Activated CD4-positive, CD25-positive, alpha-beta regulatory T cell treated with anti-CD3 and anti-CD28 coated beads, Interleukin-2, amount 50 U/mL, for 16 hours (primary cell): ENCODE results near the gene HOXA11.

Experiments
- DNase-seq: peaks from one replicate; pipeline ENCODE4 v3.0.0-alpha.2; 2020; ENCODE audit warnings: low read depth, low spot score

Gene HOXA11

DNA sequence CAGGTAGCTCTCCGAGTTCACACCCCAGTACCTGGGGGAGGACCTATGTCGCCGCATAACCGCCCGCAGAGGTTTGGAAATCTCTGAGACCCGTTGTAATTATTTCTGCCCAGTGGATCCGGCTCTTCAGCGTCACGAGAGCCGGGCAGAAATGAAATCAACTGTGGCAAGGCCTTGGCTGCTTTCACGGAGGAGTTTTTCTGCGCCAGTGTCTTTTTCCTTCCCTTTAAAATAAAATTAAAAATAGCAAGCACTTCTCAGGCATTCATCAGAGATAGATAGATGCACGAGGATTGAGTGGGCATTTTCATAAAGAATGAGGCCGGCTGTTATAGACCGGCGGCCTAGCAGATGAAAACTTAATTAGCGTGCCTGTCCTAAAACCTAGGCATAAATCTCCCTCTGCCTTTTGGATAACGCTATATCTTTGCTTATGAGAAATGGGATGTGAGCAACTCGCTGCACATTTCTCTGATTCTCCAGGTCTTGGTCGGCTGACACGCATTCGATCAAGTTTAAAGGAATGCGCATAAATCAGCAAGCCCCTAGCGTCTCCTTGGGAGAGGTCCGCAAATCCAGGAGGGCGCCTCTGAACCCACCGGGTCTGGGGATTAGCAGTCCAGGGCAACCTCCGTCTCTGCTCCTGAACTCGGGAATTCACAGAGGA is 8.4 kb upstream of the HOXA11 start:
- DNase-seq: no peak

DNA sequence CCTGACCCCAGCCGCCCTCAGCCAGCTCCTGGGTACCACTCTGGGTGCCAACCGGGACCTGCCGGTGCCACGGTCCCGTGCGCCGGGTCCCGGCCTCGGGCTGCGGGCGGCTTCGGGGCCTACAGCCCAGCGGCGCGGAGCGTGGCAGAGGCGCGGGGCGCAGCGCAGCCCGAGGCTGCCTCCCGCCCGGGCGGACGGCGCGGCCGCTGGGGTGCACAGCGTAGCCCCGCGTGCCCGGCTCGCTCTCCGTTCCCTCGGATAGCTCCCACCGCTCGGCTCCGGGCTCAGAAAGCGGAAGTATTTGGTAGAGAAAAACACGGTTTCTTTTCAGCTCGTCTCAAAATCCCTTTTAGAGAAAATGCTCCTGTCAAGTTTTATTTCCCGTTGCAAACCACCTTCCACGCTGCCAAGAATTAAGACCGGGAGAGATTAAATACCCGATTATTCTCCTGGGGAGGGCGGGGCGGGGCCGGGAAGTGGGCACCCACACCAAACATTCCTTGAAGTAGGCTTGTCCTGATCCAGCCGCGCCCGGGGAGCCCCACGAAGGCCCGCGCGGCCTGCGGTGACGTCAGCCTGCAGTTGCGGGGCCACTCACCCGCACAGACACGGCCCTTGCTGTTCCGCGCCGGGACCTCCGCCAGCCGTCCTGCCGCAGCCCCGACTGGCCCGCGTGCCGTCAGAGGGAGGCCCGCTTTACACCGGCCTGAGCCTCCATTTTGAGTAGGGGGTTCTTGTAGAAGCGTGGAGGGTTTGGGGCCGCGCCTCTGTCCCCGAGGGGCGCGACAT is 7.7 kb upstream of the HOXA11 start:
- no peak for DNase-seq

DNA sequence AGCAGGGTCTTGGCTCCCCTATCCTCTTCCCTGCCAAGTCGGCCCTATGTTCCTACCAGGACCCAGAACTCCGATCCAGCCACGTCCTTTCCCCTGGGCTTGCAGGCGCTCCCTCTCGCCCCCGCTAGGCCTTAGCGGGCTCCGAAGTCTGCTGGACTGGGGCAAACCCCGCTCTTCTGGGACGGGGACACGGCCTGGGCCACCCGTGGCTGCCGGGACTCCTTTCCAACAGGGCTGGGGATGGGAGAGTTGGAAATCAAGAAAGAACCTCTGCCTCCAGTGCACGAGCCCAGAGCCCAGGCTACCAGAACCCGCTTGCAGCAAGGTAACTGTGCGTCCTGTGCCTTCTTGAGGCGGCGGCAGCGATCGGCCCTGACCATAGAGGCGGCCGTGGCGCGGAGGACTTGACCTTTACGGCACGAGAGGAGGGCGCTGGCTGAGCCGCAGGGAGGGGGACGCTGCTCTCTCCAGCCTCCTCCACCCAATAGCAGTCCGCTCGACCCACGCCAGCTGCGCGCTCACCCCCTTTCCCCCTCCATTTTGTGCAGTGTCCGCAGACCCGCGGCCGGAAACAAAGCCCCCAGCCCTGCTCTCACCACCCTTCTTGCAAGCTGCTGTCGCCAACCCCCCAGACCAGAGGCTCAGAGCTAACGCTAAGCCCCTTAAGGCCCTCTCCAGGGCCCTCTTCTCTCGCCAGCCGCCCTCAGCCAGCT is 7.0 kb upstream of the HOXA11 start:
- DNase-seq: no peak

DNA sequence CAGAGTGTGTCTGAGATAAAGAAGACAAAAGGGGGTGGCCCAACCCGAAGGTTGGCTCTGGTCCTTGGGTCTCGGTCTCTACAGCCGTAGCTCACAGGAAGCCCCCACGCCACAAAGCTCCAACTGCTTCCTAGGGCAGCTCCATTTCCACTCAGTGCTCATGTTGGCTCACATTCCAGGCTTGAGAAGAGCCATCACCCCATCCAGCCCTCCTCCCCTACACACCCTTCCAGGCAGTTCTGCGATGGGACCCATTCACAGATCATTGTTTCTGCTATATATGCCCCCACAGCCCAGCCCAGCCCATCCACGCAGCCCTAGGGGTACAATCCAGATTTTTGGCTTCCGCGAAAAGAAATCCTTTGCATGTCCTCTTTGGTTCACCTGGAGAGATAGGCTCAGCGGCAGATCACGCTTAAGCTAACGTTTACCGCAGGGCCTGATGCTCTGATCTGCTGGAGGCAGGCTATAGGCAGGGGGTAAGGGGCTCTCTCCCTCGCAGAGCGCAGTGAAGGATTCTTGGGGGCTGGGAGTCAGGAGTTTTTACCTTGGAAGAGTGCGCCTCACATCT is 6.2 kb upstream of the HOXA11 start:
- DNase-seq: no peak

DNA sequence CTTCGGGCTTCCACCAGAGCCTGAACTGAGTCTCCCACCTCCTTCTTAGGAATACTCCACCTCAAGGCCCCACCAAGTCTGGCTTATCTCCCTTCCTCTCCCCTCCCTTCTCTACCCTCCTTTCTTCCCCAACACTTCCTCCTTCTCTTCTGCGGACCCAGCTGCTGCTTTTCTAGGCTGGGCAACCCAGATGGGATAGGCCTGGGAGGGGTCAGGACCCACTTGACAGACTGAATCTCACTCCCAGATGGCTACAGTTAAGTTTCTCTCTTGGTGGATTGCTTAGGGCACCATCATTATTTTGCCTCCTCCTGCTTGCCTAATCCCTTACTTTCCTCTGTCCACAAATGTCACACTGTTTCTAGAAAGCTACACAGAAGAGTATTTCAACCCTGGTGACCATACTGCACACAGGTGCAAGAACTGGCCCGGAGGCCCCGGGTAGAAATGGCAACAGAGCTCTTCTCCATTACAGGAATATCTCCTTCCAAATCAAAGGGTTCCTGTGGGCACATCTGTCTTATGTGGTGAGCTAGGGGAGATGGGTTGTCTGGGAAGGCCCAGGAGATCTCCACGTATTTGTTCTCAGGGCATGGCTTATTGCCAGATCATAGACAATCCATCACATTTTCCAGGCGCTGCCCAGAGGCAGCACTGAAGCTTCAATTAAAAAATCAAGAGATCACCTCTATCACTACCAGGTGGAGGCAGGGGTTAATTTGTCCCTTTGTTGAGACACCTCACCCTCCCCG is 5.1 kb upstream of the HOXA11 start:
- DNase-seq: no peak

DNA sequence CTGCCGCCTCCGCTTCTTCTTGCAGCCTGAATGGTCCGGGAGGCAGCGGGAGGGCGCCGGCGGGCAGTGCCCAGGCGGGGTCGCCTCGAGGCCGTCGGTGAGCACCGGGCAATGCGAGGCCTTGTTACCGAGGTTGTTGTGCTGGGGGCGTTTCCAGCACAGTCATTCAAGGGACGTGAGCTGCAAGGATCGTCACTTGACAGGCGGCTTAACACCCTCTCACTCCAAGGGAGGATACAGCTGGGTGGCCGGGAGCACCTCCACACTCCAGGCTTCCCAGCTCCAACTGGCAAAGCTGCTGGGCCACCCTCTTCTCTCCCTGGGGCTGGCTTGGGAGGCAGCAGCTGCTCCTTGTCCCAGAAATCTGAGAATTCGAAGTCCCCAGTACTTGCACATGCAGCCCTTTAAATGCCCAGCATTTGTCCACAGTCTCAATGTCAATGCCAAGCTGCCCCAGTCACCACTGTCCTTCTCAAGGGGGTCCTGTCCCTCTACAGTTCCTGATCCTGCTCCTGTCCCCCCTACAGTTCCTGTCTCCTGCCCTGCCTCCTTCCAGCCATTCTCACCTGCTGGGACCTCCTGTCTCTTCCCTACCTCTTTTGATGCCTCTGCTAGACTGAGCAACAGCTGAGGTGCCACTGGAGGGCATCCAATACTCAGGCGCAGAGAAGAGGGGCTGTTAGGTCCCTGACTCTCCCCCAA is 4.4 kb upstream of the HOXA11 start:
- no peak for DNase-seq

DNA sequence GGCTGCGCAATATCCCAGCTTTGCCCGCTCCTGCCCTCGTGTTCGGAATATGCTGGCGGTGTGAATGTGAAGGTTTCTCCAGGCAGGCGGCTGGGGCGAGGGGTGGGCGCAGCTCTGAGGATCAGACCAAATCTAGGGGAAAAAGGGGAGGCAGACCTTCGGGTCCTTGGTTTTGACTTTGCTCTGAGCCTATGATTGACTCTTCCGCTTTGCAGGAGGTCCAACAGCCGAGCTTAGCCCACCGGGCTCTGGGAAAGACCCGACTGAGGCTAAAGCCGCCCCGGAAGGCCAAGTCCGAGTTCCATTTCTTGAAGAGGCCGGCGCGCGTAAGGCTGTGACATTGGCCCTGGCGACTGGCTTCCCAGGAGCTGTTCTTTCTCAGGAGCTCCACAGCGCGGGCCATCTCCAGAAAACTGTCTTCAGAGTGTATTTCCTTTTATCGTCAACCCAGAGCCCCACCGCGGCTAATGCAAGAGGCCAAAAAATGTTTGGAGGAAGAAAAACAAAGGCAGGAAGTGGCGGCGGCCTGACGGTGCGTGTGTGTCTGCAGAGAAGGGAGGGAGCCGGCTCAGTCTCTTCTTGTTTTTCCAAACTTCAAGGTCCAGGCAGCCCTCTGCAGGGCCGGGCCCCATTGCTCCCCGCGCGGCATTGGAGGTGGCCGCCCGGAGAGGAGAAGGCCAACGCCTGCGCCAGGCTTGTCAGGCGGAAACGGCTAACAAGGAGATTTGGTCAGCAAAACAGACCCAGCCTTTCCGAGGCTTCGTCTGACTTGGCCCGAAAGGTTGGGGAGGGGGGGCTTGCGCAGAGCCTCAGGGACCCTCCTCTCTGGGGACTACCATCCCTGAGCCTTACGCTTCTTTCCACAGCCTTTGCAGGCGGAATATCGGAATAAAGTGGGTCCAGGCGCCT is 3.6 kb upstream of the HOXA11 start:
- no peak for DNase-seq

DNA sequence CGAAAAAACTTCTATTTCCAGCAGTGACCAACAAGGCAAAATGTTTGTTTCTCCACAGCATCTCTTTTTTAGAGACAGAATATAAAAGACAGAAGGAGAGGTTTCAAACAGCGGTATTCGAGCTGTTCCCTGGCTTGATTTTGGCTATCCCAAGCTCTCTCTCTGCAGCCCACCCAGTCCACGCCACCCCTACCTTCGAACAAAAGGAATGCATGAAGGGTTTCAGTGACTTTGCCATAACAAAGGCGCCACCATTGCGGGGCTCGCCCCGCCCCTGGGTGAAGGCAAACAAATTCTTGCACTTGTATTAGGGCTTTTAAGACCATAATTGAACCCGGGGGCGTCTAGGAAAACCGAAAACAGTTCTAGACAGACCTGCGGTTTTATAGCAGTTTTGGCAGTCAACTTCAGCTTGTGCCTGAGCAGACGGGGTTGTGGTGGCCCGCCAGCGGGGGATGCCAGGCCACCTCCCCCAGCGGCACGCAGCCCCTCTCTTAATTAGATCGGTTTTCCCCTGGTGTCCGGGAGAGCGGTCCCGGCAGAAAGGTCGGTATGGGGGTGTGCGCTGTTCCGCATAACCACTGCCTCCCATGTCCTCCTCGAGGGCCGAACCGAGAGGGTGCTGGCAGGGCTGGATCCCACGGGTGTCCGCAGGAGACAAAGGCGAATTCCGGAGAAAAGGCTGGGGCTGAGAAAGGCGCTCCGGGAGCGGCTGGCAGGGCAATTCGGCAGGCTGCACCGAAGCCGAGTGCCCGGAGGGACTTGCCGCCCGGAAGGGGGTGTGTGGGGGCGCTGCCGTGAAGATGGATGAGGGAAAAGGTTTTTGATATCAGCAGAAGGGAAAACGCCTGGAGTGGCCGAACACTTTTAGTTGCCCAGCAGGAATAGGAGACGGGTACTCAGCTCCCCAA is 2.7 kb upstream of the HOXA11 start:
- DNase-seq: no peak

DNA sequence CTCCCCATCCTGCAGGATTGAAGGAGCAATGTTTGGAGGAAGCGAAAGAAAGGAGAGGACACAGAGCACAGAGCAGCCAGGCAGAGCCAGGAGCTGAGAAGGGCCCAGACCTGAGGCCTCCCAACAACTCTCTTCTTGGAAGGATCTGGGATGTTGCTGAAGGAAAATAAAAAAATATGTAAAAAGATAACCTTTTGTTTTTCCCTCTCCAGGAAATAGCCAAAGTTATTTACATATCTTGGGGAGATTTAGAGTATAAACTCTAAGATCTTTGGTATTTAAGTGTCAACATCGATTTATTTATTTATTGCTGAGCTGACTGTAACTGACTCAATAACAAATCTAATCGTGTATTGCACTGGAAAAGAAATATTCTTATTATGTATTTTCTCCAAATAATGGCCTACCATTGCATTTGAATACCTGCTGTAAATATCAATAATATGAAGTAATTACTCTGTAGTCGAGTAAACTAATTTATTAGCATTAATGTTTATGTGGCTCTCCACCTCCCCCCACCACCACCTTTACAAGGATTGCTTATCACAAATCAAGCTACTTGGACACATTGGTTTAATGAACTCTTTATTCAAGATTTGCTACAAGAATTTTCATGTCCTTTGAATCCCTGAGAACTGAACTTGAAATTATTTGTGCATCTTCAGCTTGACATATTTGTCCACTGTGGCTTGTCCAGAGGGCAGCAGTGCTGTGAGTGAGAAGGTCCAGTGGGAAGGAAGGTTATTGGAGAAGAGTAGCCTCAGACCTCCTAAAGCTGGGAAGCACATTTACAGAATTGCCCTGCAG is 1.8 kb upstream of the HOXA11 start:
- DNase-seq: no peak

DNA sequence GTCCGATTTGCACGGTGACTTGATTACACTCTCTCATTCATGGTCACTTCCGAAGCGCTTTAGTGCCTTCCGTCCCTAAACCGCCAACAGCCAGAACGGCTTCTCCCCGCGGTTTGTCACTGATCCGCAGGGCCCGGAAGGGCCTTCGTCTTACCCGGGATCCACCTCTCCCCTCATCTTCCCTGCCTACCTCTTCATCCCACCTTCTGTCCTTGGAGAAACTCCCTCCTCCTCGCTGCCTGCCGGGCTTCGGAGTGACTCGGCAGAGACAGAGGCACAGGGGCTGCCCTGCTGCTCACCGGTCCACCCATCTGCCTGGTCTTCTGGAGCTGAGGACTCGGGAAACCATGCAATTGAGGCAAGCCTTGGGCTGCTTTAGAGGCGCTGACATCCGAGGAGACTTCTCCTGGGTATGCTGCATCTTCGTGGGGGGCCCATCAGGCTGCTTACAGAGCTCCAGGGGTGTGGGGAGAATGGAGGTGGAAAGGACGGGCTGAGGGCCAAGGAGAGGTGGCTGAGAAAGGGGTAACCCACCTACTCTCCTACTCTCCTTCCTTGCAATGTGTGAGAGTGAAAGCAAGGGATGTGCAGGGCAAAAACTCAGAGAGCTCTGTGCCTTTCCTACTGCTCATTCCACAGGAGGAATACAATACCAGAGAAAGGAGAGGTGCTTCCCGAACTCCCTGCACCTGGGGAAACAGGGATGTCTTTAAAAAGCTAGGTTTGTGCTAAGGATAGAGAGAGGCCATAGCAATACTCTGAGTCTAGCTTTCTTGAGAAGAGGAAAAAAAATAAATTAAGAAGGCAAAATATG is 1.0 kb upstream of the HOXA11 start:
- DNase-seq: no peak

DNA sequence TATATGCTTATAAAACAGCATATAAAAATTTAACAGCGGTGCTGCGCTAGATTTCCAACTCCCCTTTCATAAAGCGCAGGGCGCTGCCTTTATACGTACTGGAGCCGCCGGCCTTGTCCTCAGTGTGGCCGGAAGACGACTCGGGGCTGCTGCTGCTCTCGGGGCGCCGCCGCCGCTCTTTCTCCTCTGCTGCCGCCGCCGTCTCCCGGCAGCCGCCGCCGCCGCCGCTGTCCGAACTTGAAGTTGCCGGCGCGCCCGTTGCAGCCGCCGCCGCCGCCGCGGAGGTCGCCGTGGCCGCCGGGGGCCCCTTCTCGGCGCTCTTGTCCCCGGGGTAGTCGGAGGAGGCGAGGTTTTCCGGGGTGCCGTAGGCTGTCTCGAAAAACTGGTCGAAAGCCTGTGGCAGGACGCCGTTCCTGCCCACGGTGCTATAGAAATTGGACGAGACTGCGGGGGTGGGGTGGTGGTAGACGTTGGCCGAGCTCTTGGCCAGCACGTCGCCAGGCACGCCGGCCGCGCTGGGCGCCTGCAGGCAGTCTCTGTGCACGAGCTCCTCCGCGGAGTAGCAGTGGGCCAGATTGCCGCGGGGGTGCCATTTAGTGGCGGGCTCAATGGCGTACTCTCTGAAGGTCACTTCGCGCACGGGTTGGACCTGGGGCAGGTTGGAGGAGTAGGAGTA is 557 bp downstream of the HOXA11 start:
- no peak for DNase-seq

DNA sequence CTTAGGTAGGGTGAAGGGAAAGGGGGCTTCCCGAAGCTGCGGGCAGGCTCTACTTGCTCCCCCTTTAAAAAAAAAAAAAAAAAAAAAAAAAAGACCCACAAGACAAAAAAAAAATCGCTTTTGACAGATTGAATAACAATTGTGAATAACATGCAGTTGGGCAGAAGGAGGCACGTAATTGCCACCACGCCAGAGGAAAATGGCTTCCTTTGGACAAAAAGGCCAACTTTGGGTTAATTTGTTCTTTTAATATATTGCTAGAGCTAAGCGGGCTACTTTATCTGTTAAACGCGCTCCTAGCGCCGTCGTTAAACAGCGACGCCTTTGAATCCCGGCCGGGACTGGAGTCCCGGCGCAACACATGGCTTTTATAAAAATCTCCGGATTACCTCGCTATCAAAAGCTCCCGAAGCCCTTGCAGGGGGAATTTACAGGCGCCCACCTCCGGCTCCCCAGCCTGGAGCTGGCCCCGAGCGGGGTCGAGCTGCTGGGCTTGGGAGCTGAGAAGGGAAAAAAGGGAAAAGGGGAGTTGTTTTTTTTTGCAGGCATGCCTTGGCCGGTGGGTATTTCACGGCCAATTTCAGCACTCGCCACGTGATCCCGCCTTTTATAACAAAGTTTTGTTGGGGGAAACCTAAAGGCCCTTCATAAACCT is 1.2 kb downstream of the HOXA11 start:
- no peak for DNase-seq

DNA sequence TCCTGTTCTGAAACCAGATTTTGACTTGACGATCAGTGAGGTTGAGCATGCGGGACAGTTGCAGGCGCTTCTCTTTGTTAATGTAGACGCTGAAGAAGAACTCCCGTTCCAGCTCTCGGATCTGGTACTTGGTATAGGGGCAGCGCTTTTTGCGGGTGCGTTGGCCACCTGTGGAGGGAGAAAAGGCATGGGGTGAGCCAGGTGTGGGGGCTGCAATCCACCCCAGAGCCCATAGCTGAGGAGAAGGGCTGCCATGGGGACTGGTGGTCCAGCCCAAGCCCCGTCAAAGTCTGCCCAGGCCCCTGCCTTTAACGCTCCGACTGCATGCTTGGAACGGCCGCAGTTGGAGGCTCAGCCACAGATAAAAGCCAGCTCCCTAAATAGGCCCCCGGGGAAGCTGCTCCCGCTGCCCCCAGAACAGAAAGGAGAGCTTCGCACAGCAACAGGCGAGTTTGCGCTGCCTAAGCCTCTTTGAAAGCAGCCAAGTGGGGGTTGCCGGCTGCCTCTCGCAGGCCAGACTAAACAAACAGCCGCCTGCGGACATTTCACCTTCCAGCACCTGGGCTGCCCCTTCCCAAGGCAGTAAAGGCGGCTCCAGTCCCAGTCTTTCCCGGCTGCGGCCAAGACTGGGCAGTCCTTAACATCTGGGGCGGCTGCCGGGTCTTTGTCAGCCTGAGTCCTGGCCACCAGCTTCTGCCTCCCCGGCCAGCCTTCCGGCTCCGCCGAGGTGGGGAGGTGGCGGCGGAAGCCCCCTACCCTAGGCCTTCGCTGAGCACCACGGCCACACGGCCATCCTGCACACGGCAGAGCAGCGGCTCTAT is 2.0 kb downstream of the HOXA11 start:
- no peak for DNase-seq

DNA sequence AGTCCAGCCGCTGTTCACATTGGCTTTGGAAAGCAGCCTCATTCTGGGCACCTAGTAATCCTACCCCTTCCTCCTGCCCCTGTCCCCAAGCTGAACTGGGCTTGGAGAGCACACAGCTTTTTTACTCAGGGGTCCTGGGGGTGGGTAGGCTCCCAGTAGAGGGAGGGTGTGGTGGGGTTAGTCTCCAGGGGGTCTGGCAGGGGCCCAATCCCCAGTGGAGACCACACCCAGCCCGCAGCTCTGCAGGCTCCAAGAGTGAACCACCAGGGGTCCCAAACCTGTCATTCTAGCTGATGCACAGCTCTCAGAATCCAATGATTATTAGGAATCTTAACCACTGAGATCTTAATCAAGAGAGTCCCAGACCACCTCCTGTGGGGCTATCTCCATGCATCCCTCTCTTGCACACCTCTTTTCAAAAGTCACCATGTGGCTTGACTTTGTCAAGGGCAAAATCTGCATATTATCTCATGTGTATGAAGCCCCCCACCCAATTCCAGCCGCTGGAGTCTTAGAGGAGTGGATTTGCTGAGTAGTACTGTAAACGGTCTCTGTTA is 2.7 kb downstream of the HOXA11 start:
- DNase-seq: no peak

DNA sequence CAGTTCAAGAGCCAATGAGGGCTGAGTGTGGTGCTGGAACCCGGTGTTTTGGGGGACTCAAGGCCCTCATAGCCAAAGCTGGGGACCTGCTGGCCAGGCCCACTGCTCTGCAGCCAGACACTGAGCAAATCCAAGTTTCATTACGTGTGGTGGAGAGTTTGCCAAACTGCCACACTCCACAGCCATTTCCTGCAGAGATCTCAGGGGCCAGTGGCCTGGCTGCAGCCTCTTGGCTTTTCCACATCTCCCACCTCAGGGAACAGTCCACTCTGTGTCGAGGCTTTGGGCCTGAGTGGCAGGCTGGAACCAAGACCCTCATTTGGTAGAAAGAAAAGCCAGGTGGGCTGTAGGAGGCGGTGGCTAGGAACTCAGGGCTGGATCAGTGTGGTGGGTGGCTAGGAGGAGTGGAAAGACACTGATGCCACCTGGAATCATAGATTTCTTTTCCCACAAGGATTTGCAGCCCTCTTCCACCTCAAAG is 3.2 kb downstream of the HOXA11 start:
- DNase-seq: no peak
